Uterus (tissue), 2 donors: ENCODE results near the gene FCHSD2.

Source experiments
- POLR2A ChIP-seq, 2 donors: fragments of 450-650 bp; IDR thresholded peaks; one replicate each; pipeline ENCODE4 v1.6.1; 2016; ENCODE audit warnings: antibody characterized with exemption in 2 of 2, mild to moderate bottlenecking in 1 of 2, moderate library complexity in 1 of 2
- TF ChIP-seq, protein P1 (sequence below), 4 experiments: fragments of 200-600 bp in 2 of 4; fragments of 450-650 bp in 2 of 4; sonication (generic) in 2 of 4; IDR thresholded peaks; one replicate each; pipeline ENCODE4 v1.5.1; 2016 to 2019; ENCODE audit warnings: antibody characterized with exemption in 4 of 4, mild to moderate bottlenecking in 2 of 4, moderate library complexity in 1 of 4

GRCh38 chr11:72920001-72920400 lies 222.1 kb downstream of the FCHSD2 start:
- TF ChIP-seq POLR2A (IDR thresholded peaks at IDR 0.05), result no peak
- TF ChIP-seq, protein P1, sequence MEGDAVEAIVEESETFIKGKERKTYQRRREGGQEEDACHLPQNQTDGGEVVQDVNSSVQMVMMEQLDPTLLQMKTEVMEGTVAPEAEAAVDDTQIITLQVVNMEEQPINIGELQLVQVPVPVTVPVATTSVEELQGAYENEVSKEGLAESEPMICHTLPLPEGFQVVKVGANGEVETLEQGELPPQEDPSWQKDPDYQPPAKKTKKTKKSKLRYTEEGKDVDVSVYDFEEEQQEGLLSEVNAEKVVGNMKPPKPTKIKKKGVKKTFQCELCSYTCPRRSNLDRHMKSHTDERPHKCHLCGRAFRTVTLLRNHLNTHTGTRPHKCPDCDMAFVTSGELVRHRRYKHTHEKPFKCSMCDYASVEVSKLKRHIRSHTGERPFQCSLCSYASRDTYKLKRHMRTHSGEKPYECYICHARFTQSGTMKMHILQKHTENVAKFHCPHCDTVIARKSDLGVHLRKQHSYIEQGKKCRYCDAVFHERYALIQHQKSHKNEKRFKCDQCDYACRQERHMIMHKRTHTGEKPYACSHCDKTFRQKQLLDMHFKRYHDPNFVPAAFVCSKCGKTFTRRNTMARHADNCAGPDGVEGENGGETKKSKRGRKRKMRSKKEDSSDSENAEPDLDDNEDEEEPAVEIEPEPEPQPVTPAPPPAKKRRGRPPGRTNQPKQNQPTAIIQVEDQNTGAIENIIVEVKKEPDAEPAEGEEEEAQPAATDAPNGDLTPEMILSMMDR (IDR thresholded peaks at IDR 0.05), result no peak
